Measurements from ENCODE around the gene FOXJ3.

The FOXJ3 gene

GRCh38 chr1:42335050-42335808 is at the start of gene FOXJ3:
Gene FOXJ3, minus strand, starts transcription at chr1:42335235. Its CDS starts 24,142 bp downstream, at chr1:42311093.
- DNase-seq (ENCODE audit: low read depth): peak; percentile 94
- peak within 1 kb of the TSS; percentile 95 for H3K4me3 ChIP-seq (ENCODE audit: low read depth, low read length)
- TF ChIP-seq CTCF (IDR thresholded peaks at IDR 0.05; ENCODE audit: control insufficient read depth, extremely low read depth, insufficient read depth): peak; percentile 12; the same call in 1 of the 2 replicates

GRCh38 chr1:42381280-42381673 is 46.2 kb upstream of the FOXJ3 start:
- peak overlapping the region; percentile 56 for H3K4me3 ChIP-seq (ENCODE audit: low read depth, low read length)
- no peak for DNase-seq (ENCODE audit: low read depth)
- TF ChIP-seq CTCF (IDR thresholded peaks at IDR 0.05; ENCODE audit: control insufficient read depth, extremely low read depth, insufficient read depth): no peak

- no peak for TF ChIP-seq CTCF (IDR thresholded peaks at IDR 0.05; ENCODE audit: control insufficient read depth, extremely low read depth, insufficient read depth)
- H3K4me3 ChIP-seq (ENCODE audit: low read depth, low read length): peak within 1 kb of the TSS; percentile 56
- DNase-seq (ENCODE audit: low read depth): no peak
Measured at GRCh38 chr1:42380586-42381279, 45.7 kb upstream of the FOXJ3 start, which contains the start of gene RIMKLA. Gene RIMKLA, plus strand, starts transcription at chr1:42380792. Its CDS starts 143 bp downstream, at chr1:42380935.

GRCh38 chr1:42379794-42380585 is 45.0 kb upstream of the FOXJ3 start:
- H3K4me3 ChIP-seq (ENCODE audit: low read depth, low read length): peak overlapping the region; percentile 56
- TF ChIP-seq CTCF (IDR thresholded peaks at IDR 0.05; ENCODE audit: control insufficient read depth, extremely low read depth, insufficient read depth): no peak
- no peak for DNase-seq (ENCODE audit: low read depth)

GRCh38 chr1:42372796-42373195 is 37.8 kb upstream of the FOXJ3 start:
- TF ChIP-seq CTCF (IDR thresholded peaks at IDR 0.05; ENCODE audit: control insufficient read depth, extremely low read depth, insufficient read depth): no peak
- H3K4me3 ChIP-seq (ENCODE audit: low read depth, low read length): no peak overlapping the region
- no peak for DNase-seq (ENCODE audit: low read depth)

- no peak for TF ChIP-seq CTCF (IDR thresholded peaks at IDR 0.05; ENCODE audit: control insufficient read depth, extremely low read depth, insufficient read depth)
- H3K4me3 ChIP-seq (ENCODE audit: low read depth, low read length): no peak overlapping the region
- DNase-seq (ENCODE audit: low read depth): no peak
Measured at GRCh38 chr1:42370876-42371549, 36.0 kb upstream of the FOXJ3 start.
